Upper lobe of left lung (tissue), 6 donors: Measurements from ENCODE around the gene CDK4. TPM values are rescaled to one million over a fixed set of nuclear protein-coding genes. Genes with fewer than 3 reads are reported as not detected.

Source experiments
- ATAC-seq, 2 donors: fragments of 200-7000 bp; cut with Tn5 transposase; one replicate each; pipeline ENCODE4 v1.9.1; 2022; ENCODE audit warnings: mild to moderate bottlenecking in 2 of 2, moderate library complexity in 2 of 2; ENCODE audit not compliant: low FRiP score in 2 of 2
- DNase-seq, 2 donors: peaks; one replicate each; pipeline ENCODE4 v3.0.0-alpha.2; 2019 to 2020
- H3K27ac ChIP-seq, 4 donors: fragments of 200-600 bp; sonication (generic); one replicate each; pipeline ENCODE4 v1.5.1; 2016 to 2019
- H3K27me3 ChIP-seq, 4 donors: fragments of 200-600 bp; sonication (generic); one replicate each; pipeline ENCODE4 v1.5.1; 2017 to 2019
- H3K36me3 ChIP-seq, 4 donors: fragments of 200-600 bp; sonication (generic); one replicate each; pipeline ENCODE4 v1.5.1; 2016 to 2019
- H3K4me1 ChIP-seq, 4 donors: fragments of 200-600 bp; sonication (generic); one replicate each; pipeline ENCODE4 v1.5.1; 2018 to 2019
- H3K4me3 ChIP-seq, 4 donors: fragments of 200-600 bp; sonication (generic); one replicate each; pipeline ENCODE4 v1.5.1; 2017 to 2019; ENCODE audit warnings: mild to moderate bottlenecking in 2 of 4, moderate library complexity in 1 of 4
- H3K9me3 ChIP-seq, 4 donors: fragments of 200-600 bp; sonication (generic); one replicate each; pipeline ENCODE4 v1.5.1; 2018 to 2019
- EP300 ChIP-seq, 4 donors: sonication (generic); formaldehyde crosslinking; IDR thresholded peaks; one replicate each; pipeline ENCODE4 v1.5.1; 2017; ENCODE audit warnings: antibody characterized with exemption in 4 of 4, control low read depth in 2 of 4
- POLR2A ChIP-seq, 4 donors: fragments of 450-650 bp; IDR thresholded peaks; one replicate each; pipeline ENCODE4 v1.5.1; 2016 to 2017; ENCODE audit warnings: antibody characterized with exemption in 4 of 4, mild to moderate bottlenecking in 2 of 4
- POLR2AphosphoS5 ChIP-seq, 2 donors: sonication (generic); formaldehyde crosslinking; IDR thresholded peaks; one replicate each; pipeline ENCODE4 v1.5.1; 2017; ENCODE audit warnings: antibody characterized with exemption in 2 of 2
- WGBS, 2 donors: methylation state at CpG; one replicate each; pipeline ENCODE4 v1.1.5; 2017 to 2018; 5-methylcytosine and 5-hydroxymethylcytosine counted together
- total RNA-seq, 6 donors: library from RNA; depleted of rRNA in 4 of 6; stranded (reverse); fragments of >200 nt in 4 of 6; gene quantifications; one replicate each; pipeline versions ENCODE4 v1.1.0 to v1.2.1, GENCODE V29; 2016 to 2021
- TF ChIP-seq, protein P1 (sequence below), 6 experiments: fragments of 450-650 bp in 4 of 6; fragments of 200-600 bp in 2 of 6; sonication (generic) in 2 of 6; IDR thresholded peaks; one replicate each; pipeline ENCODE4 v1.5.1; 2016 to 2019; ENCODE audit warnings: antibody characterized with exemption in 6 of 6
- donor health status: DM: no; HTN: no; CAD: no; lungs with moderate emphysema.
- donor health status: DM: no; HTN: yes; CAD: no; lungs with severe emphysema.

The CDK4 gene
- total RNA-seq, 6 donors from 2014 or later: 38.5 to 109 (median 62.5) TPM

DNA sequence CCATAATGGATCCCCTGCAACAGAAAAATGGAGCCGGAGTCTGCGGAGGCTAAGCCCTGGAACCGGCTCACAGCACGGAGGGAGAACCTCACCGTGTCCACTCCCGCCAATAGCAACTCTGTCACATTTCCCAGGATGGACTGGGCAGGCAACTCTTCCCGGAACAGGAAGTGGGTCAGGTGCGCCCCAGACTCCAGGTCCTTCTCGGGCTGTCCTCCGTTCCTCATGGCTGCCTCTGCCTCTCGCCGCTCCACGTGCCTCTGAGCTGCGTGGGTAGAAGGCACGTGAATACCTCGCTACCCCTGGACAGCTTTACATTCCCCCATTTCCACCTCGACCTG lies 12.5 kb upstream of the CDK4 start:
- peak; percentile 1 to 48 for ATAC-seq

DNA sequence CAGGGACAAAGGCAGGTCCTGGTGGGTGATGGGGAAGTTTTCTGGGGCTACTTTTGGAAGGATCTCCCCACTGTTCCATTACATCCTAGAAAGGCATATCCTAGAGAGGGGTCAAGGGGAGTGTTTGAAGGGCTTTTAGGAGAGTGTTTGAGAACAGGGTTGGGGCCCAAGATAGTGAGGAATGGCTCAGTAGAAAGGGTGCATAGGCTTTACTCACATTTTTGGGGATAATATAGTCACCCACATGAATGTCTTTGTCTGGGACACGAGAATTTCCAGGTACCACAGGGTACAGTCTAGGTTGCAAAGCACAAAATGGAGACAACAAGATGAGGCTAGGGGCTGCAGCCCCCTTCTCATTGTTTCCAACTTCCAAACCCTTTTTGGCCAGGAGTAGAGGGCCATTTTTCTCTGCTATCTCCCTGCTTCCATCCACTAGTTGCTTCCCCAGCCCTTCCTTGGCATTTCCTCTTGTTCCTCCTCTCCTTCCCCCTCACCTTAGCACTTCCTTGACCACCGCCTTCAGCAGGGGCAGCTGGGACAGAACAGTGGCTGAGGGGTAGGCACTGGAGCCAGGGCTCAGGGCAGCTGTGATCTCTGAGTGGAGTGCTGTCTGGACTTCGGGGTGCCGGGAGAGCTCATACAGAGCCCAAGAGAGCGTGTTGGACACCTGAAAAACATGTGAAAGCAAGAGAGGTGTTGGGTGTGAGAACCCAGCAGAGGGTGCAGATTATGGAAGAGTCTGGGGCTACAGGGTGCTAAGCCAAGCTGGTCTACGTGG lies 12.0 kb upstream of the CDK4 start:
- Histone ChIP-seq H3K4me1 (peaks cover 26 to 34% (median 31%) of the 10 kb centered on the region in 4 donors), H3K36me3 (peaks cover 0 to 8% (median 3%) of the 10 kb centered on the region in 4 donors), H3K4me3 (peak overlapping the region in 3 of 4 donors; percentile 42 to 56 (median 51)), H3K9me3 (no peaks in the 10 kb centered on the region), H3K27ac (no peak overlapping the region), H3K27me3 (peaks cover 0 to 24% (median 19%) of the 10 kb centered on the region in 4 donors)
- TF ChIP-seq POLR2AphosphoS5 (IDR thresholded peaks at IDR 0.05): no peak
- TF ChIP-seq EP300 (IDR thresholded peaks at IDR 0.05): no peak
- TF ChIP-seq, protein P1, sequence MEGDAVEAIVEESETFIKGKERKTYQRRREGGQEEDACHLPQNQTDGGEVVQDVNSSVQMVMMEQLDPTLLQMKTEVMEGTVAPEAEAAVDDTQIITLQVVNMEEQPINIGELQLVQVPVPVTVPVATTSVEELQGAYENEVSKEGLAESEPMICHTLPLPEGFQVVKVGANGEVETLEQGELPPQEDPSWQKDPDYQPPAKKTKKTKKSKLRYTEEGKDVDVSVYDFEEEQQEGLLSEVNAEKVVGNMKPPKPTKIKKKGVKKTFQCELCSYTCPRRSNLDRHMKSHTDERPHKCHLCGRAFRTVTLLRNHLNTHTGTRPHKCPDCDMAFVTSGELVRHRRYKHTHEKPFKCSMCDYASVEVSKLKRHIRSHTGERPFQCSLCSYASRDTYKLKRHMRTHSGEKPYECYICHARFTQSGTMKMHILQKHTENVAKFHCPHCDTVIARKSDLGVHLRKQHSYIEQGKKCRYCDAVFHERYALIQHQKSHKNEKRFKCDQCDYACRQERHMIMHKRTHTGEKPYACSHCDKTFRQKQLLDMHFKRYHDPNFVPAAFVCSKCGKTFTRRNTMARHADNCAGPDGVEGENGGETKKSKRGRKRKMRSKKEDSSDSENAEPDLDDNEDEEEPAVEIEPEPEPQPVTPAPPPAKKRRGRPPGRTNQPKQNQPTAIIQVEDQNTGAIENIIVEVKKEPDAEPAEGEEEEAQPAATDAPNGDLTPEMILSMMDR (IDR thresholded peaks at IDR 0.05): no peak
- no peak for TF ChIP-seq POLR2A (IDR thresholded peaks at IDR 0.05)
- ATAC-seq (no peak), DNase-seq (no peak)
- WGBS, 2 donors: 65 to 80% methylated on average over 6 of the region's 6 CpGs

More for the DNA sequence above, 12.5 kb upstream of the CDK4 start:
- 15 to 25% methylated on average over 8 to 16 of the region's 17 CpGs for WGBS, 2 donors
- Histone ChIP-seq H3K4me1 (peaks cover 26 to 34% (median 31%) of the 10 kb centered on the region in 4 donors), H3K4me3 (peak overlapping the region in 3 of 4 donors; percentile 42 to 56 (median 51)), H3K27ac (no peak overlapping the region), H3K27me3 (peaks cover 0 to 24% (median 19%) of the 10 kb centered on the region in 4 donors), H3K36me3 (peaks cover 0 to 10% (median 5%) of the 10 kb centered on the region in 4 donors), H3K9me3 (no peaks in the 10 kb centered on the region)
- TF ChIP-seq POLR2AphosphoS5 (IDR thresholded peaks at IDR 0.05): no peak
- TF ChIP-seq EP300 (IDR thresholded peaks at IDR 0.05): no peak
- TF ChIP-seq POLR2A (IDR thresholded peaks at IDR 0.05): no peak
- TF ChIP-seq, protein P1 (IDR thresholded peaks at IDR 0.05): no peak
- DNase-seq: peak in 1 of 2 donors; percentile 52

DNA sequence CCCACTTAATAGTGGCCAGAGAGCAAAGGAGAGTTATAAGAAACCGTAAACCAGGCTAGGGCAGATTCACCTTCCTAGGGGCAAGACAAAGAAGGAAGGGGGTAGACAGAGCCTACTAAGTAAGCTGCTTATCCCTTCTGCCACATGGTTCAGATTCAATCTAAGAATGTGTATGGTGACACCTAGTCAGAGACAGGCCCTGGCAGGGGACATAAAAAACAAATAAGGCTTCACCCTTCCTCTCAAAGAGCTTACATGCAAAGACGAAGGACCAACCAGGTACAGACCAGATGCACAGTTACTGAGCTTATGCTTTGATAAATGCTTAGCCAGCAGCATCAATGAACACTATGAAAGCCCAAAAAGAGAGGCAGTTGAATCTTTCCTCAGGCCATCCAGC lies 10.4 kb upstream of the CDK4 start:
- TF ChIP-seq EP300 (IDR thresholded peaks at IDR 0.05) (no peak), POLR2AphosphoS5 (IDR thresholded peaks at IDR 0.05) (no peak), POLR2A (IDR thresholded peaks at IDR 0.05) (no peak)
- TF ChIP-seq, protein P1 (IDR thresholded peaks at IDR 0.05): no peak
- 87 to 92% methylated on average over 2 of the region's 2 CpGs for WGBS, 2 donors
- DNase-seq (no peak), ATAC-seq (no peak)
- H3K27me3 ChIP-seq: peaks cover 0 to 24% (median 19%) of the 10 kb centered on the region in 4 donors
- no peak overlapping the region for H3K27ac ChIP-seq
- H3K36me3 ChIP-seq: peaks cover 0 to 16% (median 12%) of the 10 kb centered on the region in 4 donors
- H3K9me3 ChIP-seq: no peaks in the 10 kb centered on the region
- H3K4me3 ChIP-seq: no peak overlapping the region
- H3K4me1 ChIP-seq: peaks cover 26 to 34% (median 31%) of the 10 kb centered on the region in 4 donors

DNA sequence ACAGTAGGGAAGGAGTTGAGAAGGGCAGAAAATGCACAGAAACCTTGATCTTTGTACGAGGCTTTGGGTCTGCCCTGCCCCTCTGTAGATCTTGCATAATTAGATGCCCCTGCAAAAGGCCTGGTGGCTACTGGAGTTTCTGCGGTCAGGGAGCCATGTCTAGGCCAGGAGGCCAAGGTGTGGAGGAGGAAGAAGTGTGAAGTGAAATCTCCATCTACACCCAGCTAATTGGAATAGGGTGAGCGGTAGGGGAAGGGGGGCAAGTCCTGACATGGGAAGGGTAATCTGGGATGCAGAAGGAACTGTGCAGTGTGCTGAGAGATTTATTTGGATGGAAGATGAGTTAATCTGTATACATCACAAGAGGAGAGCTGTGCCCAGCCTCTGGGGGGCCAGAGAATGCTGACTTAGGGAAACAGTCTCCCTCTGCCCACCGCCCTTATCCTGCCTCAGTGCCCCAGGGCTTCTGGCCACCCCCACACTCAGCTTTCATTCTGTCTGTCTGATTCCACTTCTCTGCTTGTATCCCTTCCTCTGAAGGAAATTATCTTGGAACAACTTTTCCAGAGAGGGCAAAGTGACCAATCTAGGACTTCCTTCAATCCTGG lies 9.4 kb upstream of the CDK4 start:
- H3K36me3 ChIP-seq: peaks cover 0 to 16% (median 12%) of the 10 kb centered on the region in 4 donors
- TF ChIP-seq EP300 (IDR thresholded peaks at IDR 0.05): no peak
- no peak overlapping the region for H3K27ac ChIP-seq
- DNase-seq (no peak), ATAC-seq (no peak)
- peaks cover 22 to 31% (median 29%) of the 10 kb centered on the region in 4 donors for H3K4me1 ChIP-seq
- H3K9me3 ChIP-seq: no peaks in the 10 kb centered on the region
- 94 to 100% methylated on average over 4 of the region's 4 CpGs for WGBS, 2 donors
- peaks cover 0 to 24% (median 16%) of the 10 kb centered on the region in 4 donors for H3K27me3 ChIP-seq
- no peak overlapping the region for H3K4me3 ChIP-seq

DNA sequence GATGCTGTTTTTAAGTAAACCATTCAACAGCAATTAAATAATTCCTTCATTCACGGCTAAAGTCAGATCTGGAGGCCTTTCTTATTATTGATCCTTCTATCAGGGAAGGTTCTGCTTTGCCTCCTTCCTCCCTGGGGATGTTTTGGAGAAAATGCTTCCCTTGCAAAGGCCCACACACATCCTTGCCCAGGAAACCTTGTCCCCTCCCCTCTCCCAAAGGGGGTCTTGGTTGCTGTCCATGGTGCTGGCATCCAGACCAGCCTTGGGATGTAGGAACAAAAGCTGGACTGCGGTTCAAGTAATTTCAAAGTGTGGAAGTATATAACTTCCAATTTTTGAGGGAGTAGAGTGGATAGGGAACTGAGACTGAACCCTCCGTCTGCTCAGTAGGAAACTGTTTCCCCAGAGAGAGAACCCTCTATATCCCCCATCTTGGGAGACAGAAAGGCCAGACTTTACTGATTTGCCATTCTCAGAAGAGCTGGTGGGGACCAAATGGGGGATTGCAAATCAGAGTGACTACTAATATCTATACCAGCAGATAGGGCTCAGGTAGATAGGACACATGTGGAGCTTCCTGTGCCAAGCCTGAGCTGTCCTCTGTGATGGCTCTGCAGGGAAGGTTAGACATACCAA lies 8.4 kb upstream of the CDK4 start:
- TF ChIP-seq EP300 (IDR thresholded peaks at IDR 0.05): no peak
- TF ChIP-seq POLR2AphosphoS5 (IDR thresholded peaks at IDR 0.05): no peak
- no peak for TF ChIP-seq POLR2A (IDR thresholded peaks at IDR 0.05)
- TF ChIP-seq, protein P1 (IDR thresholded peaks at IDR 0.05): no peak
- Histone ChIP-seq H3K27ac (no peak overlapping the region), H3K4me3 (no peak overlapping the region), H3K4me1 (peaks cover 17 to 29% (median 26%) of the 10 kb centered on the region in 4 donors), H3K9me3 (no peaks in the 10 kb centered on the region), H3K36me3 (peaks cover 0 to 16% (median 12%) of the 10 kb centered on the region in 4 donors), H3K27me3 (peaks cover 0 to 18% (median 10%) of the 10 kb centered on the region in 4 donors)
- DNase-seq (no peak), ATAC-seq (no peak)
- WGBS, 2 donors: 93 to 95% methylated on average over 3 of the region's 3 CpGs
